Measurements from ENCODE around the gene CMTM1. TPM values are rescaled to one million over a fixed set of nuclear protein-coding genes. Genes with fewer than 3 reads are reported as not detected.

Gene CMTM1
- total RNA-seq, 6 experiments from 2014 or later: 0.69 to 1.6 (median 0.90) TPM; not detected in 1

- Histone ChIP-seq H3K4me3 (peak within 1 kb of the TSS; percentile 52 to 67 (median 66)), H3K36me3 (no peaks in the 10 kb centered on the region), H3K27ac (peak within 1 kb of the TSS; percentile 63 to 89 (median 71)), H3K27me3 (no peaks in the 10 kb centered on the region), H3K4me1 (peaks cover 0 to 4% (median 2%) of the 10 kb centered on the region in 4 donors), H3K9me3 (no peaks in the 10 kb centered on the region)
- TF ChIP-seq CTCF (IDR thresholded peaks at IDR 0.05) (peak; percentile 55 to 81 (median 66)), POLR2A (IDR thresholded peaks at IDR 0.05) (no peak)
- ATAC-seq (peak; percentile 53 to 71 (median 61)), DNase-seq (peak in 2 of 3 donors; percentile 71 to 73)
- WGBS (ENCODE audit: insufficient coverage, low coverage, low lambda C conversion rate, missing lambda C conversion rate): 0% methylated on average over 13 of the region's 96 CpGs
- intact Hi-C loops (cut with DNase I): loop anchor here (5.0 to 10.0 kb wide), 3 partner anchors 130 to 197 kb away; partner anchors contain the start of gene BEAN1 (in 1 of the 2)
These were observed 38.3 kb downstream of the CMTM1 start, which contains the start of gene CMTM3 for GRCh38 chr16:66604376-66605176. TSS of gene CMTM3 (plus strand) at chr16:66604704. CDS start at chr16:66604806, 102 bp downstream.

GRCh38 chr16:66605177-66605978 is 39.1 kb downstream of the CMTM1 start:
- no CpG with 5 or more reads among the region's 61 CpGs for WGBS (ENCODE audit: insufficient coverage, low coverage, low lambda C conversion rate, missing lambda C conversion rate)
- peak in 2 of 3 donors; percentile 67 to 73 for DNase-seq
- peak overlapping the region; percentile 63 to 89 (median 71) for H3K27ac ChIP-seq
- H3K36me3 ChIP-seq: no peaks in the 10 kb centered on the region
- intact Hi-C loops (cut with DNase I): loop anchor here (5.0 to 10.0 kb wide), 3 partner anchors 131 to 198 kb away; partner anchors contain the start of gene BEAN1 (in 1 of the 2)
- peak overlapping the region; percentile 52 to 67 (median 66) for H3K4me3 ChIP-seq
- peaks cover 0 to 4% (median 2%) of the 10 kb centered on the region in 4 donors for H3K4me1 ChIP-seq
- H3K27me3 ChIP-seq: no peaks in the 10 kb centered on the region
- peak; percentile 16 to 47 (median 36) for ATAC-seq
- no peaks in the 10 kb centered on the region for H3K9me3 ChIP-seq
- TF ChIP-seq POLR2A (IDR thresholded peaks at IDR 0.05): no peak
- TF ChIP-seq CTCF (IDR thresholded peaks at IDR 0.05): no peak

GRCh38 chr16:66605979-66606751 is 39.9 kb downstream of the CMTM1 start:
- Histone ChIP-seq H3K27me3 (no peaks in the 10 kb centered on the region), H3K27ac (peak overlapping the region in 2 of 3 donors; percentile 63 to 89), H3K36me3 (no peaks in the 10 kb centered on the region), H3K9me3 (no peaks in the 10 kb centered on the region), H3K4me1 (peaks cover 0 to 4% (median 2%) of the 10 kb centered on the region in 4 donors), H3K4me3 (peak overlapping the region in 1 of 3 donors; percentile 67)
- intact Hi-C loops (cut with DNase I): loop anchor here (5.0 to 10.0 kb wide), 3 partner anchors 131 to 199 kb away; partner anchors contain the start of gene BEAN1 (in 1 of the 2)
- TF ChIP-seq POLR2A (IDR thresholded peaks at IDR 0.05) (no peak), CTCF (IDR thresholded peaks at IDR 0.05) (no peak)
- ATAC-seq (no peak), DNase-seq (no peak)
- 49% methylated on average over 8 of the region's 10 CpGs for WGBS (ENCODE audit: insufficient coverage, low coverage, low lambda C conversion rate, missing lambda C conversion rate)

Data from right lobe of liver (tissue), 6 donors.